Central memory CD4-positive, alpha-beta T cell (primary cell): ENCODE measurements around the gene CFAP99.
A peak's percentile ranks its signal among the peaks of the same experiment; 100 is the strongest.
"Not testable (repeated sequence)": the region's sequence is repeated elsewhere in the genome, so short reads cannot be mapped to it uniquely, and the experiment has no call there.

Experiments
- DNase-seq: peaks from one replicate; pipeline ENCODE4 v3.0.0; 2022

The CFAP99 gene

DNA sequence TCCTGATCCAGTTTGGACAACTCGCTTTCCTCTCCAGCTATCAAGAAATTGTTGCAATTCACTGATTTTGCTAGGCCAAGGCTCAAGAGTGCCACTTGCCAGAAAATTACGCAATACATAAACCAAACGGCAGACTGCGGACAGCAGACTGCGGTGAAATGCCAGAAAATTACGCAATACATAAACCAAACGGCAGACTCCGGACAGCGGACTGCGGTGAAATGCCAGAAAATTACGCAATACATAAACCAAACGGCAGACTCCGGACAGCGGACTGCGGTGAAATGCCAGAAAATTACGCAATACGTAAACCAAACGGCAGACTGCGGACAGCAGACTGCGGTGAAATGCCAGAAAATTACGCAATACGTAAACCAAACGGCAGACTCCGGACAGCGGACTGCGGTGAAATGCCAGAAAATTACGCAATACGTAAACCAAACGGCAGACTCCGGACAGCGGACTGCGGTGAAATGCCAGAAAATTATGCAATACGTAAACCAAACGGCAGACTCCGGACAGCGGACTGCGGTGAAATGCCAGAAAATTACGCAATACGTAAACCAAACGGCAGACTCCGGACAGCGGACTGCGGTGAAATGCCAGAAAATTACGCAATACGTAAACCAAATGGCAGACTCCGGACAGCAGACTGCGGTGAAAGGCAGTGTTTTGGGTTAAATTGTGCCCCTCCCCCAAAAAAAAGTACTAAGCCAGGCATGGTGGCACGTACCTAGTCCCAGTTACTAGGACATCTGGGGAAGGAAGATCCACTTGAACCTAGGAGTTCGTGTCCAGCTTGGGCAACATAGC lies 11.4 kb downstream of the CFAP99 start:
- DNase-seq, result not testable (repeated sequence)

DNA sequence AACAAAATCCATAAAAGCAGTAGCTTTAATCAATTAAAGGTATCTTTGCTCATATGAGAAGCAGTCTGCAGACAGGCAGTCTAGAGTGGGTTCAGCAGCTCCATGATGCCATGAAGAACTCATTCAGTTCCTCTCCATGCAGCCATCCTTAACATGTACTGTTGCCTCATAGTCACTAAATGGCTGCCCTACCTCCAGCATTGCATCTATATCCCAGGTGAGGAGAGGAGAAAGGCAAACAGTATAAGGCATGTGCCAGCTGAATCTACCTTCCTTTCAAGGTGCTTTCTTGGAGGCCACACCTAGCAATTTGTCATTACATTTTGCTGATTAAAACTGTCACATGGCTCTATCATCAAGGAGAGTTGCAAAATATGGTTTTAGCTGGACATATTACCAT lies 13.2 kb downstream of the CFAP99 start:
- DNase-seq, result no peak

DNA sequence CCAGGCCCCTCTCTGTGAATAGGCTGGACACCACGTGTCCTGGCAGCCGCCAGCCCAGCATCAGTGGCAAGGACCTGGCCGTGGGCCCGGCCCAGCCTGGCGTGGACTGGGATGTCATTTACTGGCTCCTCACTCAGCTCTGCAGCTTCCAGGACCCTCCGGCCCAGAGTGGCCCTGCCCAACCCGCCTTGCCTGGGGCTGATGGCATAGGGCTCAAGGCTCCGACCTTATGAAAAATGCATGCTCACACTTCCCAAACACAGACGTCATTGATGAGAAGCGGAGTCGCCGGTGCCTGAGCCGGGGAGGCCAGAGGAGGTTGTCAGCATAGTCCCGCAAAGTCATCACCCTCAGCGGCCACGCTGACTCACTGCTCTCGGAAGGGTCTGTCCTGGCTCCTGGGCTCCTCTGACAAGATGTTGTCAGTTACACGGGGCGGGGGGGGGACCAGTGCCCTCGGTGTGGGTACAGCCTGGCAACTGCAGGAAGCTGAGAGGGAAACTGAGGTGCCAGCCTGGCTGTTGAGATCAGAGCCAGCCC lies 14.3 kb downstream of the CFAP99 start:
- no peak for DNase-seq

DNA sequence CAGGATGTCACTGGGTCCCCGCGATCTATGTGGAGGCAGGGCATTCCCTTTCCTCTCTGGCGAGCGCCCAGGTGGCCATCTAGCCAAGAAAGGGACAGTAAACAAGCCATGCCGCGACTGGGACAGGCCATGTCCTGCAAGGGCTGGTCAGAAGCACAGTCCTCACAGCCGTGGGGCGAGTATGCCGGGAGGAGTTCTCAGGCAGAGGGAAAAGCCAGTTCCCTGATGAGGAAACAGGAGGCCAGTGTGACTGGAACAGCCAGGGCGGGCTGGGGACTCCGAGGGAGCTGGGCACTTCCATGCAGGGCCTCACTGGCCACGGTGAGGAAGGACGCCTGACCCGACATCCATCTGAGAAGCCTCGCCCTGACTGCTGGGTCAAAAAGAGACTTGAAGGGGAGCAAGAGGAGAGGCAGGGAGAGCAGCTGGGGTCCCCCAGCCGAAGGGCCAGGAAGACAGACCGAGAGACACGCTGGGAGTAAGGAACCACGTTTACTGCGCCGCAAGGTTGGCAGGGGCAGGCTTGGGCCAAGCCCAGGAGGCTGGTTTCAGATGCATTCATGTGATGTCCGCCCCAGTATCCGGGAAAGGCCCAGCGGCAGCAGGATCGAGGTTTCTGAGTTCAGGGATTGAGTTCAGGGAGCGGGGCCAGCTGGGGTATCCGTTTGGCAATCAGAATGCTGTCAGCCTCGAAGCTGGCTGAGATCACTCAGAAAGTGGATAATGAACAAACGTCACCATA lies 15.0 kb downstream of the CFAP99 start:
- DNase-seq, result no peak

DNA sequence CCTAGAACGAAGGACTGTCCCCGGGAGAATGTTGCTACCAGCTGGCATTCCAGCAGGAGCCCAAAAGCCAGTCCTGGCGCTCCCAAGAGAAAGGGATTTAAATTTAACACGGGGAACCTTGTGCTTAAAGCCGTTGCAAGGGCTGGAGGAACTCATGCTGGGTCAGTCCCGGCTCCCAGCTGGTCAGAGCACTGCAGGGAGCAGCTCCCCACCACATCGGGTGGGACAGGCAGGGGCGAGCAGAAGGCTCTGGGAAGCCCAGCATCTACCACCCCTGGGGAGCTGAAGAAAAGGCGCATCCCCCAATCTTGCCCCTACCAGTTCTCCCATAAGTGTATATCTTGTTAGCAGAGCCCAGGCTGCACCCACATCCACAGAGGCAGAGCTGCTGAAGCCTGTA lies 15.7 kb downstream of the CFAP99 start:
- no peak for DNase-seq

DNA sequence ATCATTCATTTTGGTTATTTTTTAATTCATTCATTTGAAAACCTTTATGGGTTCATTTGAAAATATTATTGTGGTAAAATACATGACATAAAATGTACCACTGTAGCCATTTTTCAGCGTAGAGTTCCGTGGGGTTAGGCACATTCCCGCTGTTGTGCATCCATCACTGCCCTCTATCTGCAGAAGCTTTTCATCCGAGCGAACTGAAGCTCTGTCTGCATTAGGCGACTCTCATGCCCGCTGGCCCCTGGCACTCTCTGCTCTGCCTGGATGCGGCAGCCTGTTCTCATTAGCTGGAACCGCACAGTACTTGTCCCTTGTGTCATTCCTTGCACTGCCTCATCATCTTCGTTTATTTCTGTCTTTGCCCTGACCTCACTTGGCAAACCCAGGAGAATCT lies 17.5 kb downstream of the CFAP99 start:
- no peak for DNase-seq

DNA sequence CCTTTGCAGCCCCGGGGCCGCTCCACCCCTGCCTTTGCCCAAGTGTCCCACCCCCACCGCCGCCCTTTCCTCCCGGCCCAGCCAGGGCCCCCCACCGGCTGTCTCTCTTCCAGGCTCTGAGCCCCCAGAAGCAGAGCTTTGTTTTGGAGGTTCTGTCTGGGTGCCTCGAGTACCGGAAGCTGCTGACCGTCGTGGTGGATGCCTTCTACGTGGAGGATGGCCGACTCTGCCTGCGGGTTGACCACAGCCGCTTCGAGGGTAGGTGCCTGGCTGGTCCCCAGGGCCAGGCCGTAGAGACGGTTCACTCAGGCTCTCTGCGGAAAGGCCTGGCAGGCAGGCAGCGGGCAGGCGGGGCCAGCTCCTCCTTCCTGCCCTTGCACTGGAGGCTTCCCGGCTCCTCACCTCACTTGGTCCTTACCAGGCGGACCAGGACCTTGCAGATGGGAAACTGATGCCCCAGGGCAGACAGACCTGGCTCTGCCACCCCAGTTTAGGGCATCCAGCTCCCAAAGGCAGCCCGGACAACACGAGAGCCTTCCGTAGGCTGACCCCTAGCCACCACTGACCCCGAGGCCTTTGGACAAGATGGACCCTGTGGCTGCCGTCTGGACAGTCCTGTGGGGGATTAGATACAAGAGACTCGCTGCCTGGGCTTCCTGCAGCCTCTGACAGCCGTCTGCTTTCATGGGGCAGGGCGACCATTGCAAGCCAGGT lies 18.2 kb downstream of the CFAP99 start:
- DNase-seq, result no peak

DNA sequence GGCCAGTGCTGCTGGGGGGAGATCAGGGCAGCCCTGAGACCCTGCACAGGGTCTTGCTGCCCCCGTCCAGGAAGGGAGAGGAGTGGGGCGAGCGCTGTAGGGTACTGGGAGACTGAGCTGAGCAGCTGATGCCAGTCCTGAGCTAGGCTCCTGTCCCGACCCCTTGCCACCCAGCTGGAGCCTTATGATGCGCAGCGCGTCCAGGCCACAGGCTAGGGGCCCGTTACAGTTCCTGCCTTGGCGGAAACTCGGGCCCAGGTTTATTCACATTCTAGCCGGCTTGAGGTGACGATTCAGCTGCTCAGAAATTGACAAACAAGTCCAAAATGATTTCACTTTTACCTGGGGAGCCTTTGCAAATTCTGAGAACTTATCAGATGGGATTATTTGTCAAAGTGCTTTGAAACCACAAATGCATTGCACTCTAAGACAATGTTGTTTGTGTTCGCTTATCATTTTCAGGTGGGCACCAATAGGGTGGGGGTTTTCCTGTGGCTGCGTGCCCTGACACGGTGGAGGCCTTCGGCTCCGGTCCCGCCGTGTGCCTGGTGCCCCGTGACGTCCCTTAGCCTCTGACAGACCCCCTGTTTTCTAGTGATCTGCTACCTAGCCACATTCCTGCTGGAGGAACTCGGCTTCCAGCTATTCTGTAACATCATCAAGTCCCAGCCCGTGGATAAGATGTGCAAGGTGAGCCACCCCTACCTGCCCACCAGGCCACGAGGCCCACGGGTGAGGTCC lies 18.9 kb downstream of the CFAP99 start:
- no peak for DNase-seq

DNA sequence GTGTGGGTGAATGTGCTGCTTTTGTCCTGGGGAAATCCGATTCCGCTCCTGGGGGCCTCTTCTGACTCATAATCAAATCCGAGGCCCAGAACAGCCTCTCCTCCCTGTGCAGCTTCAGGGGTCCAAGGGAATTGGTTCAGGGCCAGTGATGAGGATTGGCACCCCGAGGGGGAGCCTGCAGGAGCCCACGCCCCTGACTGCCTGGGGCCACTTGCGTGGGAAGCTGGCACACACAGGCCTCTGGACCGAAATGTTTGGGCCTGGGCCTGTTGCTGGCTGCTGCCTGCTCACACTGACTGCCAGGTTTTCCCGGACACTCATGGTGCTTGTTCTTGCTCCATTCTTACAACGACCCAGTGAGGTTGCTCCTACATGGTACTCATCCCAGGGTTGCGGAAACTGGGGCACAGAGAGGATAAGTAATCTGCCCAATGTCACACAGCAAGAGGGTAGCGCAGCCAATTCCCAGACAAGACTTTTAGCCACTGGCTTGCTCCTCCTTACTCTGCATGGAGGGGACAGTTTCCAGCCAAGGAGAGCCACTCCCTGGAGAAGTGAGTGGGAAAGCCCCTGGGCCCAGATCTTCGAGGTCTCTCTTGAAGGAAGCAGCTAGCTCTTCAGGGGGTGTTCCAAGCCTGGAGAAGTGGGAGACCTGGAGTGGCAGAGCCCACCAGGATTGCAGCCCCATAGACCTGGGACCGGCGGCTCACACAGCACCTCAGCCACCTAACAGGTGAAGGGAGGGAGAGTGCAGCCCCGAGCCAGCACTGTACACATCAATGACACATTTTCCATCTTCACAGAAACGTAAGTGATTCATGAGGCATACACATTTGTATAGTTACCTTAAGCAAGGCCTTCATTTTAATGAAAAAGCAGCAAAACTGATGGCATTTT lies 20.3 kb downstream of the CFAP99 start:
- no peak for DNase-seq

DNA sequence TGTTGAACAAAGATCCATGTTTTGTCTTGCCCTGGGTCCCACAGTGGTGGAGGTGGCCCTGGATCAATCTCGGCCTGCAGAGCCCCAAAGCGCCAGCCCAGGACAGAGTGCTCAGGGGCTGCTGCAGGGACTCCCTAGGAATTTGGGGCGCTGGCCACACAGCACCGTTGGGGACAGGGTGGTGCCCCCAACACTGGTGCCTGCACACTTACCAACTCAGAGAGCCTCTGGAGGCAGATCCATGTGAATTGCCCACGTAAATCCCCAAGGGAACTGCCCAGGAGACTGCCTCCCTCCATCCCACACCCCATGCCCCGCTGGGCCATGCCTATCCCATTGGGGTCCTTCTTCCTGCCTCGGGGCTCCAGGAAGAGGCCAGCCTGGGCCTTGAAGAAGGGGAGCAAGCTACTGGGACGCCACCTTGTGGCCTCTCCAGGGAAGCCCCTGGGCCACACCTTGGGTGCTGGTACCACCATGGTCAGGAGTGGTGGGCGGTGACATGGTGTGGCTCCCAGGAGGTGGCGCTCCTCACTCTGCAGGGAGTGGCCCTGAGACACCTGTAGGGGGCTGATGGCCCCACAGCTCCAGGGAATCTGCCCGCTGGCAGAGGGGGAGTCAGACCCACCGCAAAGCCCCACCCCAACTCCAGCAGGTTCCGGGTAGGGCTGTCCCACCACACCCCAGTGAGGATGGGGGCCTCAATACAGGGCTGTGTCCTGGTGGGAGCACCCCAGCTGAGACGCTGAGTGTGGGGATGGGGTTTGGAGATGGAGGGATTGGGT lies 22.8 kb downstream of the CFAP99 start:
- peak; percentile 64 for DNase-seq

DNA sequence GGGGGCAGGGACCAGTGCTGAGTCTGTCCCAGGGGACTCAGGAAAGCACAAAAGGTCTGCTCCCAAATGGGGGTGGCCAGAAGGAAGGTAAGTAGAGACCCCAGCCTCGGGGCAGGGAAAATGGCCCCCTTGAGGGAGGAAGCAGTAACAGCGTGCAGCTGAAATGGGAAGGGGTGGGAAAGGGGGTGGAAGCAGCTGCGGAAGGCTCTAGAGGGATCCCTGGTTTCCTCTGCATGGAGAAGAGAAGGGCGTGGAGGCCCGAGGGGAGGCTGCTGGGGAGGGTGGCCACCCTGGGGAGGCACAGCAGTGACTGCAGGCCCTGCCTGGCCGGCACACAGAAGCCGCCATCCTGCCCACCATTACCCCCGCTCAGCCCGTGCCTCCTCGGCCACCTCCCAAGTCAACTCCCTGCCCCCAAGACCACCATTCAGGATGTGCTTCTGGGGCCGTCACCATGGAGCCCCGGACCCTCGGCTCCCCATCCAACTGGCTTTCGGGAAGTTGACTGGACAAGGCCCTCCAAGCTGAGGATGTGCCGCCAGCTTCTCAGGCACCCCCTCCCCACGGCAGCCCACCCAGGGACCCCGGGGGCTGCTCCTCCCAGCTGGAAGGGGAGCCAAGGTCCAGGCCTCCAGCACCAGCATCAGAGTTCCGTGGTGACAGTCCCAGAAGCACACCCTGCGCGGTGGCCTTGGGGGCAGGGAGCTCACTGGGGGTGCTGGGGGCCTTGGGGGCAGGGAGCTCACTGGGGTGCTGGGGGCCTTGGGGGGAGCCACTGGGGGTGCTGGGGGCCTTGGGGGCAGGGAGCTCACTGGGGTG lies 23.6 kb downstream of the CFAP99 start:
- DNase-seq, result no peak

DNA sequence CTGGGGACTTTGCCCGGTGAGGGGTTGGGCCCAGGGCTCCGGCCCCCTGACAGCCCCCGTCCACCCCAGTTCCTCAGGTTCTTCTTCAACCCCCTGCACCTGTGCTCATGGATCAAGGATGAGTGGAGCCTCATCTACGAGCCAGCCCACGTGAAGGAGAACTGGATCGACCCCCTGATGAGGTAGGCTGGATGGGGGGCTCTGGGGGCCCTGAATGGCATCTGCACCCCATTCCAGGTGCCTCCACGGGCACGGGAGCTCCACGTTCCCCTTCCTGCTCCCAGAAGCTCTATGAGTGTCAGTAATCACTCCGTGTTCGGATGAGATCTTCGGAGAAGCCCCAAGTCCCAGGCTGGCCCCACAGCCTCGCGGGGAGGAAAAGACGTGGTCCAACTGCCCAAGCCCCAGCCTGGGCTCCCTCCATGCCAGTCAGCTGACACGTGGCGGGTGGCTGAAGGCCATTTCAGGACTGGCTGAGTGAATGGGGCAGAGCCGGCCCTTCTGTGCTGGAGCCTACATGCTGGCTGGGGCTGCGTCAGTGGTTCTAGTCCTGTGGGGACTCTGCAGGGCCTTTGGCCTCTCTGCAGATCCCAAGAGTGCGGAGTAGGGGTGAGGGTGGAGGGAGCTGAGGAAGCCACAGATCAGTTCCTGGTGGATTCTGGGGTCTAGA lies 24.4 kb downstream of the CFAP99 start:
- no peak for DNase-seq

DNA sequence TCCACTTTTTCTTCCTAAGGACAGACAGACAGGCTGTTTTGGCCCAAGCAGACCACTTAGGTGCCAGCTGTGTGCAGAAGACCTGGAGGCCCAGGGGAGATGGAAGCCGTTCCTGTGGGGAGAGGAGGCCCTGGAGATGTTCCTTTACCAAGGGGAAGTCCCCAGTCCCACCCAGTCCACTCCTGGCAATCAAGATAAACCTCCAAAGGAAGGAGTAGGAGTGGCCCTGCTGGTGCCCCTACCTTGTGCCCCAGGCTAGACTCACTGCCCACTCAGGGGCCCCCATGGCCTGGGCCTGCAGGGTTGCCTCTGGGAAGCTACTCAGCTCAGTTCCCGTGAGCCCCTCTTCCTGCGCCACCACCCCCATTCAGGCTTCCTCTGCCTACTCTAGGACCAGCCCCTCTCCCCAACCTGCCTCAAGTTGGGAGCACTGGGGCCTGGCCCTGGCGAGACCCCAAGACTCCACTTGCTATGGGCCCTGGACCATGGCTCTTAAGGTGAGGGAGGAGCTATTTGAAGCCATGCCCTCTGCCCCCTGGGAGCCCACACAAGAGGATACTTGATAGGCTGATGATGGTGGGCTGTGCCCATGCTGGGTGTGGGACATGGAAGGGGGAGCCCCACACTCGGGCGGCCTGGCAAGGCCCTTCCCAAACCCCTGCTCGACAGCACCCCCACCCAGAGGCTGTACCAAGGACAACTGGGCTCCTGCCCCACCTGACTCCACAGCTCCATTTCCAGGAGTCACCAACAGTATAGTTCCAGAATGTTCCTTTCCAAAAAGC lies 25.4 kb downstream of the CFAP99 start:
- DNase-seq, result no peak

DNA sequence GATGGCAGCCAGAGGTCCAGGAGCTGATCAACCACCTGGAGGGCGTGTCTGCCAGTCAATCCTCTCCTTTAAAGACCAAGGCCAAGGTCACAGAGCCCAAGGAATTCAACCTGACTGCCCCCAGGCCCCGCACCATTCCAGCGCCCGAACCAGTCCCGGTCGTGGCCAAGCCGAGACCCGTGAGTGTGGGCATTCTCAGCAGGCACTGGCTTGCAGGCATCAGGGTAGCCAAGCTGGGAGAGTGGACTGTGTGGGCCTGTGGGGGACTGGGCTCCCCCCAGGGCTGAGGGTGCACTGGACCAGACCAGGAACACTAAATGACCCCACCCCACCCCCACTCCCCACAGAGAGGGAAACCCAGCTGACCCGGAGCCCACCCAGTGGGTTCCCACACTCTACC lies 26.4 kb downstream of the CFAP99 start:
- DNase-seq, result no peak

DNA sequence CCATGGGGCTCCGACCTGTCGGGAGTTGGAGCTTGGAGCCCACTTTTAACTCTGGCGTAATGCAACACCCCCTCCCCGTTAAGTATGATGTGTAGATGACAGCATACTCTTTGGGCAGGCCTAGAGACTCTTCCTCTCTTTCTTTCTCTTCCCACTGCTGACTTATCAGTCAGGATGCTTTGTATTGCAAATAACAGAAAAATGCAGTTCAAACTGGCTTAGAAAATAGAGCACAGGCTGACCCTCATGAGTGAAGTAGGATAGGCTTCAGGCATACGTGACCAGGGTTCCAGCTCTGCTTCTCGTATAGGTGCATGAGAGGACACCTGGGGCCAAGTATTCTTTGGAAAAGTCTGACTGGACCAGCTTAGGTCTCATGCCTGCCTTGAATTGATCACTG lies 26.8 kb downstream of the CFAP99 start:
- no peak for DNase-seq

DNA sequence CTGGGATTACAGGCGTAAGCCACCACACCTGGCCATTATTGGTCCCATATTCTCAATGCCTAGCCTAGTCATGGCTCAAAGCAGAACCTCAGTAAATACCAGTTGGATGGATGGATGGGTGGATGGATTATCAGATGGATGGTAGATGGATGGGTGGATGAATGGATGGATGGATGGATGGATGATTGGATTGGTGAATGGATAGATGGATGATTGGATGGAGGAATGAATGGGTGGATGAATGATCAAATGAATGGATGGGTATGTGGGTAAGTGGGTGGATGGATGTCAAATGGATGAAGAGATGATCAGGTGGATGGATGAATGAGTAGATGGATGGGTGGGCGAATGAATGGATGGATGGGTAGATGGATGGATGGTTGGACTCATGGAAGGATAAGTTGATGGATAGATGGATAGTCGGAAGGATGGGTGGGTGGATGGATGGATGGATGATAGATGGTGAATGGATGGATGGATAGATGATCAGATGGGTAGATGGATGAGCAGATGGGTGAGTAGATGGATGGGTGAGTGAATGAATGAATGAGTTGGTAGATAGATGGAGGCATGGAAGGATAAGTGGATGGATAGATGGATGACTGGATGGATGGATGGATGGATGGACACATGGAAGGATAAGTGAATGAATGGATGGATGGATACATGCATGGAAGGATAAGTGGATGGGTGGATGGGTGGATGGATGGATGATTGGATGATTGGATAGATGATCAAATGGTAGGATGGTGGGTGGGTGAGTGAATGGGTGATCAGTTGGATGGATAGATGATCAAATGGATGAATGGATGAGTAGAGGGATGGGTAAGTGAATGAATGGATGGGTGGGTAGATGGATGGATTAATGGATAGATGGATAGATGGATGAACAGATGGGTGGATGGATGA lies 28.2 kb downstream of the CFAP99 start:
- no peak for DNase-seq

DNA sequence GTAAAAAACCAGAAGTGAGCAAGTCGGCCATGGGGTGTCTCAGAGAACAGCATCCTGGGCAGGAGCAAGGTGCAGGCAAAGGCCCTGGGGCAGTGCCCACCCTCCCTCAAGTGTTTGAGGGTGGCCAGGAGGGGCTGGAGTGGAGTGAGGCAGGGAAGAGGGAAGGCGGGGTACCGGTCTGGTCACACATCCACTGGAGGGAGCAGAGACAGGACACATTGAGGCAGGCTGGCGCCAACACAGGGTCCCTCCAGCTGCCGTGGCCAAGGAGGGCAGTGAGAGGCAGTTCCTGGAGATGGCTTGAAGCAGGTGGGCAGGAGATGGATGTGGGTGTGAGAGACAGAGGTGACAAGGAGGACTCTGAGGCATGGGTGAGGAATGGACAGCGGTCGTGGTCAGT lies 29.8 kb downstream of the CFAP99 start:
- no peak for DNase-seq
